Measurements from ENCODE around the gene SUSD3.

SUSD3 gene

GRCh38 chr9:93112864-93113389 is 54.4 kb downstream of the SUSD3 start:
- Histone ChIP-seq H3K79me2 (ENCODE audit: insufficient read depth, low read length) (no peaks in the 10 kb centered on the region), H3K27ac (ENCODE audit: low read length) (no peak overlapping the region), H3K9ac (ENCODE audit: low read depth, low read length) (no peak overlapping the region), H3K4me1 (ENCODE audit: insufficient read depth, low read length) (no peaks in the 10 kb centered on the region), H3K4me2 (ENCODE audit: insufficient read depth, low read length) (no peak overlapping the region), H4K20me1 (ENCODE audit: insufficient read depth, low read length) (0 out of 2 replicates have a peak, but pooled peaks cover 4% of the 10 kb centered on the region), H2AFZ (ENCODE audit: low read depth, low read length) (no peak overlapping the region), H3K9me3 (ENCODE audit: insufficient read depth, low read length, severe bottlenecking) (no peaks in the 10 kb centered on the region), H3K4me3 (ENCODE audit: low read depth in 1 of 2, low read length in 2 of 2) (no peak overlapping the region), H3K36me3 (ENCODE audit: insufficient read depth, low read length) (peaks cover 10% of the 10 kb centered on the region), H3K27me3 (ENCODE audit: insufficient read depth, low read length, poor library complexity) (no peaks in the 10 kb centered on the region)
- no peak for TF ChIP-seq EZH2 (IDR thresholded peaks at IDR 0.05; ENCODE audit: borderline replicate concordance, low read depth, low read length, severe bottlenecking)
- TF ChIP-seq, protein P1, sequence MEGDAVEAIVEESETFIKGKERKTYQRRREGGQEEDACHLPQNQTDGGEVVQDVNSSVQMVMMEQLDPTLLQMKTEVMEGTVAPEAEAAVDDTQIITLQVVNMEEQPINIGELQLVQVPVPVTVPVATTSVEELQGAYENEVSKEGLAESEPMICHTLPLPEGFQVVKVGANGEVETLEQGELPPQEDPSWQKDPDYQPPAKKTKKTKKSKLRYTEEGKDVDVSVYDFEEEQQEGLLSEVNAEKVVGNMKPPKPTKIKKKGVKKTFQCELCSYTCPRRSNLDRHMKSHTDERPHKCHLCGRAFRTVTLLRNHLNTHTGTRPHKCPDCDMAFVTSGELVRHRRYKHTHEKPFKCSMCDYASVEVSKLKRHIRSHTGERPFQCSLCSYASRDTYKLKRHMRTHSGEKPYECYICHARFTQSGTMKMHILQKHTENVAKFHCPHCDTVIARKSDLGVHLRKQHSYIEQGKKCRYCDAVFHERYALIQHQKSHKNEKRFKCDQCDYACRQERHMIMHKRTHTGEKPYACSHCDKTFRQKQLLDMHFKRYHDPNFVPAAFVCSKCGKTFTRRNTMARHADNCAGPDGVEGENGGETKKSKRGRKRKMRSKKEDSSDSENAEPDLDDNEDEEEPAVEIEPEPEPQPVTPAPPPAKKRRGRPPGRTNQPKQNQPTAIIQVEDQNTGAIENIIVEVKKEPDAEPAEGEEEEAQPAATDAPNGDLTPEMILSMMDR (IDR thresholded peaks at IDR 0.05; ENCODE audit: borderline replicate concordance, extremely low read depth, low read length, poor library complexity, severe bottlenecking), result no peak
- no peak for ATAC-seq (ENCODE audit: insufficient read depth, low read depth)
- no peak for DNase-seq

DNA sequence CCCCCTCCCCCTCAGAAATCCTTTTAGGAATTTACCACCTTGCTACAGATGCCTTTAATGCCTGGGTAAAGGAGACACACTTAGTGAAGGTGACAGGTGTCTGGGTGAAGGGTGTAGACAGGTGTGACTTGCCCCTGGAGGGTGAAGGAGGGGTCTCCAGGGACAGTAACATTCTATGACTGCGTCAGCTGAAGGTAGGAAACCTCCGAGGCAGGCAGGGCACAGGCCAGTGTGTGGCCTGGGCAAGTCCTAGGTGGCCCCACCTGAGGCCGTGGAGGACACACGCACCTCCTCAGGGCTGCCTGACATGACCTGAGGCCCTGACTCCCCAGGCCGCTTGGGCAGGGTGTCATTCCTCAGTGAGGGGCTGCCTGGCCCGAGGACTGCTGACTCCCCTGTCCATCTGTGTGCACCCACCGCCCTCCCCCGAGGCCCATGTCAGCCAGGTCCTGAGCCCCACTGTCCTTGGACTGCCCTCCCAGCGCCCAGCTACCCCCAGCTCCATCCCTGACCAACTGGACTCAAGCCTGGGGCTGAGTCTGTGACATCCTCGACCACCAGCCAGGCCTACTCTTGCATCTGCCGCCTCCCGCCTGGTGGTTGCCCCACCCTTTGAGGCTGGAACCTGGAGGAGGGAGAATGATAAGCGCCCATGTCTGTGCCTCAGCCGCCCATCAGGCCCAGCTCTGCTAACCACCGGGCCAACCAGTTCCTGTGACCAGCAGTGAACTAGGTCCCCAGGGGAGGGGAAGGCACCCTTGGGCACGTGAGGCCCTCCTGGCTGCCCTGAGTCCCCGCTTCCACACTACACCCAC is 55.9 kb downstream of the SUSD3 start:
- Histone ChIP-seq H4K20me1 (ENCODE audit: insufficient read depth, low read length) (0 out of 2 replicates have a peak, but pooled peaks cover 4% of the 10 kb centered on the region), H3K4me3 (ENCODE audit: low read depth in 1 of 2, low read length in 2 of 2) (no peak overlapping the region), H3K79me2 (ENCODE audit: insufficient read depth, low read length) (no peaks in the 10 kb centered on the region), H2AFZ (ENCODE audit: low read depth, low read length) (no peak overlapping the region), H3K9me3 (ENCODE audit: insufficient read depth, low read length, severe bottlenecking) (no peaks in the 10 kb centered on the region), H3K9ac (ENCODE audit: low read depth, low read length) (no peak overlapping the region), H3K27ac (ENCODE audit: low read length) (no peak overlapping the region), H3K4me2 (ENCODE audit: insufficient read depth, low read length) (no peak overlapping the region), H3K27me3 (ENCODE audit: insufficient read depth, low read length, poor library complexity) (no peaks in the 10 kb centered on the region), H3K4me1 (ENCODE audit: insufficient read depth, low read length) (no peaks in the 10 kb centered on the region), H3K36me3 (ENCODE audit: insufficient read depth, low read length) (peaks cover 7% of the 10 kb centered on the region)
- TF ChIP-seq, protein P1 (IDR thresholded peaks at IDR 0.05; ENCODE audit: borderline replicate concordance, extremely low read depth, low read length, poor library complexity, severe bottlenecking), result no peak
- TF ChIP-seq EZH2 (IDR thresholded peaks at IDR 0.05; ENCODE audit: borderline replicate concordance, low read depth, low read length, severe bottlenecking), result no peak
- ATAC-seq (ENCODE audit: insufficient read depth, low read depth), result no peak
- no peak for DNase-seq

- Histone ChIP-seq H3K4me1 (ENCODE audit: insufficient read depth, low read length) (no peaks in the 10 kb centered on the region), H3K79me2 (ENCODE audit: insufficient read depth, low read length) (no peaks in the 10 kb centered on the region), H3K4me2 (ENCODE audit: insufficient read depth, low read length) (no peak overlapping the region), H2AFZ (ENCODE audit: low read depth, low read length) (no peak overlapping the region), H3K27ac (ENCODE audit: low read length) (no peak overlapping the region), H4K20me1 (ENCODE audit: insufficient read depth, low read length) (0 out of 2 replicates have a peak, but pooled peaks cover 4% of the 10 kb centered on the region), H3K9me3 (ENCODE audit: insufficient read depth, low read length, severe bottlenecking) (no peaks in the 10 kb centered on the region), H3K27me3 (ENCODE audit: insufficient read depth, low read length, poor library complexity) (no peaks in the 10 kb centered on the region), H3K4me3 (ENCODE audit: low read depth in 1 of 2, low read length in 2 of 2) (no peak overlapping the region), H3K36me3 (ENCODE audit: insufficient read depth, low read length) (peaks cover 7% of the 10 kb centered on the region), H3K9ac (ENCODE audit: low read depth, low read length) (no peak overlapping the region)
- no peak for TF ChIP-seq EZH2 (IDR thresholded peaks at IDR 0.05; ENCODE audit: borderline replicate concordance, low read depth, low read length, severe bottlenecking)
- TF ChIP-seq, protein P1 (IDR thresholded peaks at IDR 0.05; ENCODE audit: borderline replicate concordance, extremely low read depth, low read length, poor library complexity, severe bottlenecking), result no peak
- no peak for ATAC-seq (ENCODE audit: insufficient read depth, low read depth)
- DNase-seq, result no peak
Measured at GRCh38 chr9:93114984-93115335, 56.5 kb downstream of the SUSD3 start.
